Ascending aorta (tissue), 2 donors: ENCODE measurements around the gene CD207. TPM values are rescaled to one million over a fixed set of nuclear protein-coding genes. Genes with fewer than 3 reads are reported as not detected.

Source experiments
- DNase-seq, 2 donors: peaks; one replicate each; pipeline ENCODE4 v3.0.0-alpha.2; 2019; ENCODE audit warnings: low spot score in 2 of 2
- H3K27ac ChIP-seq, 2 donors: fragments of 200-600 bp; sonication (generic); one replicate each; pipeline ENCODE4 v1.5.1; 2016 to 2017; ENCODE audit warnings: mild to moderate bottlenecking in 1 of 2
- H3K27me3 ChIP-seq: fragments of 200-600 bp; sonication (generic); one replicate; pipeline ENCODE4 v1.5.1; 2017
- H3K36me3 ChIP-seq, 2 donors: fragments of 200-600 bp; sonication (generic); one replicate each; pipeline ENCODE4 v1.5.1; 2016
- H3K4me1 ChIP-seq, 2 donors: fragments of 200-600 bp; sonication (generic); one replicate each; pipeline ENCODE4 v1.5.1; 2016 to 2017; ENCODE audit warnings: mild to moderate bottlenecking in 1 of 2
- H3K4me3 ChIP-seq, 2 donors: fragments of 200-600 bp; sonication (generic); one replicate each; pipeline ENCODE4 v1.5.1; 2016 to 2017; ENCODE audit warnings: mild to moderate bottlenecking in 1 of 2
- H3K9me3 ChIP-seq, 2 donors: fragments of 200-600 bp; sonication (generic); one replicate each; pipeline ENCODE4 v1.5.1; 2016
- intact Hi-C: fragments of 100-400 bp; cut with DNase I; formaldehyde crosslinking; loops from one replicate; pipeline ENCODE4 v1.15.1; 2023
- total RNA-seq: library from RNA; depleted of rRNA; stranded (reverse); fragments of >200 nt; gene quantifications from one replicate; pipeline ENCODE4 v1.1.0, GENCODE V29; 2016
- TF ChIP-seq, protein P1 (sequence below), 3 experiments: fragments of 200-600 bp in 2 of 3; fragments of 450-650 bp in 1 of 3; sonication (generic) in 2 of 3; IDR thresholded peaks; one replicate each; pipeline ENCODE4 v1.5.1; 2016 to 2019; ENCODE audit warnings: antibody characterized with exemption in 3 of 3, mild to moderate bottlenecking in 1 of 3, moderate library complexity in 1 of 3

Gene CD207
- total RNA-seq, 1 donor from 2014 or later, result not detected

DNA sequence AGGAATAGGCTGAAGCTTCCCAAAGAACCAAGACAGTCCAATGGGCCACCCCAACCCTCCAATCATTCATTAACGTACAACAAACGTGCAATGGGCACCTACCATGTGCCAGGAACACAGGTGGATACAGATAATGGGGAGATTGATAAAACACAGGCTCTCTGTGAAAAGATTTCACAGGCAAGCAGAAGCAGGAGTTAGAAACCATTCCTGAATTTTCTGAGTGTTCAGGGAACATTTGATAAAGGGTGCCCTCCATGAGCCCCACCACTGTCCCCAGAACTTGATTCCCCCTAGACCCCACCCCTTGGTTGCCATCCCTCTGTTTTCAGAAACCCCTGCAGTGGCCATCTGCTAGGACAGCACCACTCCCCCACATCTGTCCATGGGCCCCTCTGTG is 1.5 kb downstream of the CD207 start:
- no peak overlapping the region for H3K27ac ChIP-seq
- TF ChIP-seq, protein P1, sequence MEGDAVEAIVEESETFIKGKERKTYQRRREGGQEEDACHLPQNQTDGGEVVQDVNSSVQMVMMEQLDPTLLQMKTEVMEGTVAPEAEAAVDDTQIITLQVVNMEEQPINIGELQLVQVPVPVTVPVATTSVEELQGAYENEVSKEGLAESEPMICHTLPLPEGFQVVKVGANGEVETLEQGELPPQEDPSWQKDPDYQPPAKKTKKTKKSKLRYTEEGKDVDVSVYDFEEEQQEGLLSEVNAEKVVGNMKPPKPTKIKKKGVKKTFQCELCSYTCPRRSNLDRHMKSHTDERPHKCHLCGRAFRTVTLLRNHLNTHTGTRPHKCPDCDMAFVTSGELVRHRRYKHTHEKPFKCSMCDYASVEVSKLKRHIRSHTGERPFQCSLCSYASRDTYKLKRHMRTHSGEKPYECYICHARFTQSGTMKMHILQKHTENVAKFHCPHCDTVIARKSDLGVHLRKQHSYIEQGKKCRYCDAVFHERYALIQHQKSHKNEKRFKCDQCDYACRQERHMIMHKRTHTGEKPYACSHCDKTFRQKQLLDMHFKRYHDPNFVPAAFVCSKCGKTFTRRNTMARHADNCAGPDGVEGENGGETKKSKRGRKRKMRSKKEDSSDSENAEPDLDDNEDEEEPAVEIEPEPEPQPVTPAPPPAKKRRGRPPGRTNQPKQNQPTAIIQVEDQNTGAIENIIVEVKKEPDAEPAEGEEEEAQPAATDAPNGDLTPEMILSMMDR (IDR thresholded peaks at IDR 0.05), result no peak
- H3K9me3 ChIP-seq, result no peaks in the 10 kb centered on the region
- no peaks in the 10 kb centered on the region for H3K36me3 ChIP-seq
- no peaks in the 10 kb centered on the region for H3K27me3 ChIP-seq
- no peaks in the 10 kb centered on the region for H3K4me1 ChIP-seq
- intact Hi-C loops, result no loop called here
- no peak for DNase-seq
- no peak overlapping the region for H3K4me3 ChIP-seq

DNA sequence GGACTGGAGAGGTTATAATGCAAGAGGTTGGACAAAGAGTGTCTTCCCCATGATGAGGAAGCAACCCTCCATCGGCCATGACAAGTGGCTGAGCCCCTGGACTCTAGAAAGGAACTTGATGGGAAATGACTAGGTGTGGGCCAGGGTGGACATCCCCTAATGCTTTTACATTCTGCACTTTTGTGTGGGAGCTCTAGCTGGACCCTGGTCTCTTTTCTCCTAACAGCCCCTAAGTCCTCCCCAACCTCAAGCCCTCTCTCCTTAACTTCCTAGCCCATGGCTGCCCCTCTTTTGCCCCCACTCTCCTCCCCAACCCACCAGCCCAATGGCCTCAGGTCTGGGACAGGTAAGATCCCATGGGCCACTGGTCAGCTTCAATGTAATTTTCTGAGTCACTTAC is 2.4 kb downstream of the CD207 start:
- H3K27ac ChIP-seq, result no peak overlapping the region
- TF ChIP-seq, protein P1 (IDR thresholded peaks at IDR 0.05), result no peak
- DNase-seq, result no peak
- intact Hi-C loops, result no loop called here
- H3K36me3 ChIP-seq, result no peaks in the 10 kb centered on the region
- no peaks in the 10 kb centered on the region for H3K9me3 ChIP-seq
- H3K27me3 ChIP-seq, result no peaks in the 10 kb centered on the region
- no peaks in the 10 kb centered on the region for H3K4me1 ChIP-seq
- no peak overlapping the region for H3K4me3 ChIP-seq

DNA sequence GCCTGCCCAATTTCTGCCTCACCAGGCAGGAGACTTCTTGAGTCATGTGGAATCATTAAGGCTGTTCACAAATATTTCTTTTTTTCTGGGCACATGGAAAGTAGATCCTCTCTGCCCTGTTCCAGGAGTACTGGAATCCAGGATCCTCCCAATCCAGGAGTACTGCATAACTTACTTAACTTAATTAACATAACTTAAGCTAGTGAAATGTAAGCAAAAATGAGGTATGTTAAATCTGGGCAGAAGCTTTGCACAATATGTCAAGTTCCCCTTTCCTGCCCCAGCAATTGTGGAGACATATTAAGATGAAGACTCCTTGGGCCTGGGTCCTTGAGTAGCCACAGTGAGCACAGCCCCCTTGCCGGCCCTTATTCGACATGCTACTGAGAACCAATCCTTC is 3.2 kb downstream of the CD207 start:
- H3K27ac ChIP-seq, result no peak overlapping the region
- H3K4me1 ChIP-seq, result no peaks in the 10 kb centered on the region
- no peak for DNase-seq
- no peaks in the 10 kb centered on the region for H3K36me3 ChIP-seq
- no peaks in the 10 kb centered on the region for H3K9me3 ChIP-seq
- H3K4me3 ChIP-seq, result no peak overlapping the region
- TF ChIP-seq, protein P1 (IDR thresholded peaks at IDR 0.05), result no peak
- intact Hi-C loops, result no loop called here
- H3K27me3 ChIP-seq, result no peaks in the 10 kb centered on the region

DNA sequence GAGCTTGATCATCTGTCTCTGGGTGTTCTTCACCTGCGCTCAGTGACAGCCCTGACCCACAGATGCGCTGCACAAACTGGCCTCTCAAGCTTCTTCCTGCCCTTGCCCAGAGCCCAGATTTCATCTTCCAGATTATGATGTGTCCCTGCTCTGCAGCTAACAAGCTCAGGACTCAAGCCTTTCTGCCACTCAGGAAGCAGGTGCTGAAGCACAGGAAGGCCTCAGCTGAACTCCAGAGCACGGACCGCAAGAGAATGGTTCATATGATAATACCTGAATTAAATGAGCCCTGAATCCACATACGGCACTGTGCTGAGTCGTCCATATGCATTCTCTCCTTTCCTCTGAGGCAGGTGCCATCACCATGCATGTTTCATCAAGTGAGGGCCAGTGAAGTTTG is 3.8 kb downstream of the CD207 start:
- intact Hi-C loops, result no loop called here
- no peak for DNase-seq

DNA sequence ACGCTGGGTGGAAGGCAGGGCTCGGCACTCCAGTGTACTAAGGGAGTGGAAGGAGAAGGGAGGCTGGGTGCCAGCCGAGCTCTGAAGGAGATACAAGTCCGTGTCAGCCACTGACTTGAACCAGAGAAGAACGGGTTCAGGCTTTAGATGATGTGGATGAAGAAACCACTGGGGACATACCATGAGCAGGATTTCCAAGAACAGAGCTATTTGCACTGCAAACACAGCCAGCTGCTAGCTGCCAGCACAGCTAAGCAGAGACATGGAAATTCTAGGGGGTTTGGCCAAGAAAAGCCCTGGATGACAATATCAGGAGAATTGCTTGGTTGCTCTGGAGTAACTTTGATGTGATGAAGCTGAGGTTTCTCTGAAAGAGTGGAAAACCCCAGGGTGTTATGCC is 5.2 kb downstream of the CD207 start:
- no peak overlapping the region for H3K27ac ChIP-seq
- H3K9me3 ChIP-seq, result no peaks in the 10 kb centered on the region
- TF ChIP-seq, protein P1 (IDR thresholded peaks at IDR 0.05), result no peak
- no peaks in the 10 kb centered on the region for H3K36me3 ChIP-seq
- H3K4me1 ChIP-seq, result no peaks in the 10 kb centered on the region
- intact Hi-C loops, result no loop called here
- no peaks in the 10 kb centered on the region for H3K27me3 ChIP-seq
- DNase-seq, result no peak
- H3K4me3 ChIP-seq, result no peak overlapping the region

More for the DNA sequence above, 3.8 kb downstream of the CD207 start:
- H3K4me1 ChIP-seq, result no peaks in the 10 kb centered on the region
- H3K36me3 ChIP-seq, result no peaks in the 10 kb centered on the region
- H3K9me3 ChIP-seq, result no peaks in the 10 kb centered on the region
- H3K27me3 ChIP-seq, result no peaks in the 10 kb centered on the region
- H3K4me3 ChIP-seq, result no peak overlapping the region
- TF ChIP-seq, protein P1 (IDR thresholded peaks at IDR 0.05), result no peak
- H3K27ac ChIP-seq, result no peak overlapping the region

DNA sequence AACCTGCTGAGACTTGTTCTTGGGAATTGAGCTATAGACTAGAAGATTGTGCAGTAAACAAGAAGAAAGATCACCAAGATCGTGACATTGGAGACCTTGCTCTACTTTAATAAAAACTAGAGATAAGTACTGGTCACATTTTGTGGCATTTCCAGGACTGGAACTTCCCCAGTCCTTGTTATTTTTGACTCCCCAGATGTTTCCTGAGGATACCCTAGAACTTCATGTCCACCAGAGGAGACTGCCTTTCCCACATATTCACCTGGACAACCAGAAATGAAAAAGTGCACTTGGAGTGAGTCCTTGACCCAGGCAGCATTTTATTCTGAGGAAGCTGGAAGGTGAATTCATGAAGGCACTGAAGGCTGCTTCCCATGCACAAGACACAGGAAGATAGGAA is 5.7 kb downstream of the CD207 start:
- Histone ChIP-seq H3K4me3 (no peak overlapping the region), H3K36me3 (no peaks in the 10 kb centered on the region), H3K9me3 (no peaks in the 10 kb centered on the region), H3K27me3 (no peaks in the 10 kb centered on the region), H3K4me1 (no peaks in the 10 kb centered on the region), H3K27ac (no peak overlapping the region)
- TF ChIP-seq, protein P1 (IDR thresholded peaks at IDR 0.05), result no peak
- intact Hi-C loops, result no loop called here
- DNase-seq, result no peak
